ENCODE measurements around the gene HSPA1L.
"Not testable (repeated sequence)": the region's sequence is repeated elsewhere in the genome, so short reads cannot be mapped to it uniquely, and the experiment has no call there.

HSPA1L gene

GRCh38 chr6:31836474-31837368 is 21.6 kb upstream of the HSPA1L start:
- no peak for DNase-seq

- no peak for DNase-seq
These were observed 21.0 kb upstream of the HSPA1L start for GRCh38 chr6:31836047-31836473.

- peak; percentile 73 to 80 for DNase-seq
These were observed 19.5 kb upstream of the HSPA1L start for GRCh38 chr6:31834367-31835250.

- DNase-seq, result no peak
These were observed 16.5 kb upstream of the HSPA1L start for GRCh38 chr6:31831350-31832215.

GRCh38 chr6:31830886-31831335 is 15.8 kb upstream of the HSPA1L start:
- DNase-seq, result no peak

GRCh38 chr6:31829633-31830283 is 14.7 kb upstream of the HSPA1L start:
- DNase-seq, result peak; percentile 64 to 66

GRCh38 chr6:31827286-31828079 is 12.4 kb upstream of the HSPA1L start, which contains the start of gene HSPA1B:
Gene HSPA1B (plus strand): TSS chr6:31827738. CDS start chr6:31827951, 213 bp downstream.
- DNase-seq, result peak; percentile 99 to 100

- DNase-seq, result peak; percentile 87 to 93
These were observed 11.8 kb upstream of the HSPA1L start for GRCh38 chr6:31826793-31827285.

GRCh38 chr6:31825553-31825952 is 10.5 kb upstream of the HSPA1L start:
- DNase-seq, result no peak

- DNase-seq, result peak; percentile 34 to 53
These were observed 8.6 kb upstream of the HSPA1L start for GRCh38 chr6:31823592-31824196.

- peak; percentile 64 to 76 for DNase-seq
These were observed 7.1 kb upstream of the HSPA1L start for GRCh38 chr6:31822036-31822821.

- peak; percentile 54 to 64 for DNase-seq
These were observed 6.4 kb upstream of the HSPA1L start for GRCh38 chr6:31821301-31822035.

- not testable (repeated sequence) for DNase-seq
These were observed 5.3 kb upstream of the HSPA1L start for GRCh38 chr6:31820399-31820798.

- DNase-seq, result no peak
These were observed 4.8 kb upstream of the HSPA1L start for GRCh38 chr6:31819871-31820299.

GRCh38 chr6:31817929-31818511 is 2.9 kb upstream of the HSPA1L start:
- DNase-seq, result not testable (repeated sequence)

GRCh38 chr6:31817133-31817928 is 2.2 kb upstream of the HSPA1L start:
- DNase-seq, result peak; percentile 55 to 65

GRCh38 chr6:31814677-31815024 is 432 bp downstream of the HSPA1L start:
- peak; percentile 96 to 97 for DNase-seq

Data from Kasumi-1 (cell line).